ENCODE data around the gene EEPD1.

GRCh38 chr7:36175886-36176285 lies 22.8 kb downstream of the EEPD1 start:
- TF ChIP-seq YY1 (IDR thresholded peaks at IDR 0.05; ENCODE audit: insufficient read depth, insufficient read length) (no peak), ZNF274 (IDR thresholded peaks at IDR 0.05; ENCODE audit: low read depth, low read length) (no peak)
